GM12878 (cell line): ENCODE results near the gene ZBTB32. TPM values are rescaled to one million over a fixed set of nuclear protein-coding genes. Genes with fewer than 3 reads are reported as not detected.

Experiments
- ATAC-seq: fragments of 200-7000 bp; cut with Tn5 transposase; 3 replicates; pipeline ENCODE4 v1.9.1; 2020; ENCODE audit warnings: mild to moderate bottlenecking, moderate library complexity
- BruUV-seq: library from RNA; stranded (reverse); fragments of 400-500 nt; replicated peaks from 2 replicates; lab custom pipeline; 2021; lab: Mats Ljungman, UMichigan
- CTCF ChIA-PET: fragments of 300-600 bp; sonication (Branson Sonifier 250); formaldehyde crosslinking; extraction: SDS; loops from one replicate; lab custom pipeline; 2021; ENCODE audit warnings: inconsistent platforms; lab: Yijun Ruan, JAX
- POLR2A ChIA-PET: fragments of 350-600 bp; formaldehyde crosslinking; extraction: SDS; loops from one replicate; lab custom pipeline; 2021; ENCODE audit warnings: inconsistent platforms; lab: Charles Lee
- RAD21 ChIA-PET: fragments of 300-600 bp; sonication (Branson Sonifier 250); formaldehyde crosslinking; loops from one replicate; lab custom pipeline; 2023; ENCODE audit warnings: antibody characterized with exemption; ENCODE audit not compliant: unreplicated experiment; lab: Charles Lee
- SMC1A ChIA-PET: fragments of 300-600 bp; sonication (Branson Sonifier 250); formaldehyde crosslinking; loops from one replicate; lab custom pipeline; 2023; ENCODE audit not compliant: unreplicated experiment, uncharacterized antibody; lab: Charles Lee
- DNase-seq: peaks from one replicate; pipeline ENCODE4 v3.0.0-alpha.2; 2011; ENCODE audit warnings: low read depth, low spot score
- FAIRE-seq: peaks from 3 replicates; lab custom pipeline; 2011; peaks lifted over from hg19 to GRCh38; lab: Jason Lieb, UNC
- H2AFZ ChIP-seq: 2 replicates; pipeline ENCODE4 v1.6.0; 2011; ENCODE audit warnings: low read depth, low read length, control low read depth; ENCODE audit not compliant: control insufficient read depth
- H3K27ac ChIP-seq: 2 replicates; pipeline ENCODE4 v1.5.1; 2011; ENCODE audit warnings: control low read depth; ENCODE audit not compliant: control insufficient read depth, insufficient read depth
- H3K27me3 ChIP-seq, 2 experiments: replicated peaks in 1 of 2; 2 replicates each; pipeline versions ENCODE4 v1.6.0 to v1.6.1; 2011; ENCODE audit warnings: low read length in 1 of 2; ENCODE audit not compliant: control insufficient read depth in 2 of 2, insufficient read depth in 2 of 2
- H3K36me3 ChIP-seq, 2 experiments: 2 replicates each; pipeline ENCODE4 v1.5.1; 2011; ENCODE audit warnings: low read length in 1 of 2; ENCODE audit not compliant: control insufficient read depth in 2 of 2, insufficient read depth in 2 of 2
- H3K4me1 ChIP-seq: 2 replicates; pipeline ENCODE4 v1.6.1; 2011; ENCODE audit warnings: mild to moderate bottlenecking, low read length, moderate library complexity, mixed read lengths; ENCODE audit not compliant: control insufficient read depth, insufficient read depth
- H3K4me2 ChIP-seq: 2 replicates; pipeline ENCODE4 v1.6.0; 2011; ENCODE audit warnings: control low read depth; ENCODE audit not compliant: control insufficient read depth, insufficient read depth
- H3K4me3 ChIP-seq: fragments of 200-600 bp; sonication (generic); 2 replicates; pipeline ENCODE4 v1.5.1; 2016
- H3K79me2 ChIP-seq: 2 replicates; pipeline ENCODE4 v1.6.0; 2011; ENCODE audit warnings: low read length; ENCODE audit not compliant: control insufficient read depth, insufficient read depth
- H3K9ac ChIP-seq: 2 replicates; pipeline ENCODE4 v1.8.0; 2011; ENCODE audit warnings: low read length, control low read depth, mixed read lengths; ENCODE audit not compliant: control insufficient read depth, insufficient read depth
- H3K9me3 ChIP-seq: replicated peaks from 3 replicates; pipeline ENCODE4 v1.5.1; 2011; ENCODE audit warnings: mild to moderate bottlenecking, low read length; ENCODE audit not compliant: control insufficient read depth, insufficient read depth
- H4K20me1 ChIP-seq: 2 replicates; pipeline ENCODE4 v1.6.0; 2011; ENCODE audit not compliant: control insufficient read depth, insufficient read depth
- ASH2L ChIP-seq: fragments of 300-600, 200-600 bp; sonication (generic); IDR thresholded peaks from 2 replicates; pipeline ENCODE4 v1.6.1; 2017; ENCODE audit warnings: low read depth, mild to moderate bottlenecking, borderline replicate concordance
- BACH1 ChIP-seq: fragments of 450-650 bp; IDR thresholded peaks from 2 replicates; pipeline ENCODE4 v1.6.1; 2017; ENCODE audit warnings: mild to moderate bottlenecking, borderline replicate concordance
- BCL11A ChIP-seq: IDR thresholded peaks from 2 replicates; pipeline ENCODE4 v1.6.1; 2011; ENCODE audit warnings: low read depth, low read length
- CREB1 ChIP-seq: IDR thresholded peaks from 2 replicates; pipeline ENCODE4 v1.6.1; 2012; ENCODE audit warnings: low read depth, mild to moderate bottlenecking, inconsistent platforms
- CTCF ChIP-seq, 3 experiments: IDR thresholded peaks in 2 of 3; conservative IDR thresholded peaks in 1 of 3; 2 replicates each; pipeline ENCODE4 v1.5.1; 2011; ENCODE audit warnings: low read depth in 3 of 3, low read length in 3 of 3, mild to moderate bottlenecking in 3 of 3, control low read depth in 2 of 3, moderate library complexity in 2 of 3, inconsistent platforms in 1 of 3, mixed read lengths in 1 of 3; ENCODE audit not compliant: control insufficient read depth in 2 of 3, insufficient read depth in 1 of 3; ENCODE audit errors: extremely low read depth in 1 of 3
- DPF2 ChIP-seq: fragments of 450-650 bp; IDR thresholded peaks from 2 replicates; pipeline ENCODE4 v1.6.1; 2017; ENCODE audit warnings: mild to moderate bottlenecking
- EGR1 ChIP-seq, 2 experiments: IDR thresholded peaks; 1 replicate in 1 of 2; 2 replicates in 1 of 2; pipeline ENCODE4 v1.6.1; 2011 to 2012; ENCODE audit warnings: low read depth in 2 of 2, low read length in 2 of 2, borderline replicate concordance in 1 of 2, mild to moderate bottlenecking in 1 of 2, moderate library complexity in 1 of 2
- HDGF ChIP-seq: fragments of 450-650 bp; IDR thresholded peaks from 2 replicates; pipeline ENCODE4 v1.6.1; 2016; ENCODE audit warnings: antibody characterized with exemption
- KDM1A ChIP-seq: fragments of 200-600 bp; sonication (generic); IDR thresholded peaks from 2 replicates; pipeline ENCODE4 v1.6.1; 2016; ENCODE audit warnings: borderline replicate concordance
- LARP7 ChIP-seq: fragments of 450-650 bp; IDR thresholded peaks from 2 replicates; pipeline ENCODE4 v1.6.1; 2017; ENCODE audit warnings: mild to moderate bottlenecking
- MEF2B ChIP-seq: fragments of 450-650 bp; IDR thresholded peaks from 2 replicates; pipeline ENCODE4 v1.6.1; 2018; ENCODE audit warnings: mild to moderate bottlenecking, moderate library complexity; ENCODE audit not compliant: partially characterized antibody, poor library complexity, severe bottlenecking
- NBN ChIP-seq: fragments of 450-650 bp; IDR thresholded peaks from 2 replicates; pipeline ENCODE4 v1.6.1; 2016
- NFYB ChIP-seq: IDR thresholded peaks from 2 replicates; pipeline ENCODE4 v1.6.1; 2011; ENCODE audit warnings: low read depth, mild to moderate bottlenecking, low read length, improper control_type of control experiment, moderate library complexity; ENCODE audit not compliant: insufficient read depth
- POLR2A ChIP-seq: IDR thresholded peaks from 2 replicates; pipeline ENCODE4 v1.6.1; 2011; ENCODE audit warnings: low read depth, mild to moderate bottlenecking, low read length
- TCF12 ChIP-seq: IDR thresholded peaks from 2 replicates; pipeline ENCODE4 v1.6.1; 2011; ENCODE audit warnings: low read depth, mild to moderate bottlenecking, low read length
- WGBS: methylation state at CpG from one replicate; pipeline ENCODE4 v1.1.6; 2016; ENCODE audit warnings: low lambda C conversion rate; ENCODE audit not compliant: insufficient replicate concordance, insufficient coverage; ENCODE audit errors: missing lambda C conversion rate; 5-methylcytosine and 5-hydroxymethylcytosine counted together
- in situ Hi-C: fragments of 300-500 bp; cut with MboI; formaldehyde crosslinking; loops from 9 replicates; pipeline ENCODE4 v1.14.3; 2018; ENCODE audit warnings: mixed read lengths
- intact Hi-C: fragments of 100-400 bp; cut with micrococcal nuclease; formaldehyde crosslinking; loops from one replicate; pipeline ENCODE4 v1.14.2; 2022; ENCODE audit not compliant: unreplicated experiment
- polyA plus RNA-seq, 11 experiments: library from polyadenylated mRNA; depleted of rRNA in 4 of 11; unstranded in 6 of 11; stranded (reverse) in 5 of 11; fragments of >200 nt; fragmentation: Nextera tagmentation in 4 of 11; fragmentation: Illumina TruSeq in 1 of 11; extraction: Ambion mirVana in 4 of 11; extraction: Trizol in 1 of 11; gene quantifications; 1 replicate in 1 of 11; 2 replicates in 10 of 11; pipeline versions ENCODE4 v1.2.1 to v1.2.3, GENCODE V29; 2011 to 2016; ENCODE audit warnings: inconsistent platforms in 2 of 11, missing spikeins in 2 of 11, low read depth in 1 of 11
- total RNA-seq, 4 experiments: library from RNA; depleted of rRNA in 3 of 4; stranded (reverse); fragments of >200 nt in 3 of 4; fragmentation: Illumina TruSeq in 1 of 4; extraction: Trizol in 1 of 4; gene quantifications; 2 replicates each; pipeline versions ENCODE4 v1.2.1 to v1.2.3, GENCODE V29; 2013 to 2021
- TF ChIP-seq, protein P1 (sequence below): fragments of 450-650 bp; IDR thresholded peaks from 2 replicates; pipeline ENCODE4 v1.6.1; 2016; ENCODE audit warnings: mild to moderate bottlenecking
- TF ChIP-seq, protein P2 (sequence below): fragments of 450-650 bp; conservative IDR thresholded peaks from 2 replicates; pipeline ENCODE4 v1.6.1; 2017; ENCODE audit warnings: mild to moderate bottlenecking, moderate library complexity

The ZBTB32 gene
- total and polyA plus RNA-seq, 10 of the 15 experiments (the other 5 are each of a cell fraction or from before 2014, with no cell fraction given) = 1.0 to 46.7 (median 16.0) TPM

DNA sequence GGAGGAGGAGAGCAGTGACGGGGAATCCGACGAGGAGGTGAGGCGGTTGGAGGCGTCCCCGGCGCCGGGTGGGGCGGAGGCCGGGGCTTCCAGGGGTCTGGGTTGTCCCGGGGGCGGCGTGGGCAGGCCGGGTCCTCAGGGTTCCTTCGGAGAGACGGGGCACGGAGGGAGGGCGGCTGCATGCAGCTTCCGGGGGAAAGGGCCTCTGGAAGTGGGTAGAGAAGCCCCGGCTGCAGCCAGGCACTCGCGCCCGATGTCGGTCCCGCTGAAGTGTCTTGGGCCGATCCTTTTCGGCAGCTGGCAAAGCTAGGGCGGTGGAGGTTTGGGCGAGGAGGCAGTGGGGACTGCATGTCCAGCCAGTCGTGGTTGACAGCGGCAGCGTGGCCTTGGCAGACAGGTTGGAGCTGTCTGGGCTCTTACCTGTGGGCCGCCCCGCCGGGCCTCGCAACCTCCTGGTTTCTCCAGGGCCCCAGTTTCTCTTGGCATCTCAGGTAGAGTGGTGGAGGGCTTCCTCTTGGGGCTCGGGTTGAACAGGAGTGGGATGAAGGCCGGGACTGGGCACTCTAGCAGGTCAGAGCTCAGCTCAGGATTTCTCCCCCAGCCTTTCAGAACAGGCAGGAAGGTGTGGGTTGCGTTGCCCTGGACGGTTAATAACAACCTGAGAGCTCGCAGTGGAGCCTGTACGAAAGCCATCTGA lies 14.1 kb downstream of the ZBTB32 start:
- in situ Hi-C loops (no loop called here), intact Hi-C loops (no loop called here)
- no peaks in the 10 kb centered on the region for H3K27me3 ChIP-seq
- BruUV-seq = no TSS peak
- H3K4me2 ChIP-seq = peak overlapping the region; percentile 97
- no peak for ATAC-seq
- H3K4me3 ChIP-seq = peak overlapping the region; percentile 97
- no peak overlapping the region for H2AFZ ChIP-seq
- peaks cover 55% of the 10 kb centered on the region for H3K79me2 ChIP-seq
- POLR2A ChIA-PET = interaction anchor here (0.6 to 1.8 kb wide), 11 partner anchors 9 to 62 kb away, joined by 3 to 12 read pairs (median 5); partner anchors contain the start of genes IGFLR1, LIN37, PSENEN and U2AF1L4
- FAIRE-seq = no peak
- peaks cover 25% of the 10 kb centered on the region for H3K4me1 ChIP-seq
- peak overlapping the region; percentile 72 for H3K27ac ChIP-seq
- SMC1A ChIA-PET = interaction anchor here (0.9 to 1.5 kb wide), 9 partner anchors 17 to 70 kb away, joined by 3 to 8 read pairs (median 4); partner anchors contain the start of genes COX6B1, LIN37, PSENEN and U2AF1L4
- no peaks in the 10 kb centered on the region for H3K9me3 ChIP-seq
- RAD21 ChIA-PET = interaction anchor here (0.9 to 1.6 kb wide), 10 partner anchors 16 to 213 kb away, joined by 3 to 10 read pairs (median 6); partner anchors contain the start of genes COX6B1, IGFLR1, LIN37 and PSENEN
- WGBS = under 1% methylated on average over 27 of the region's 42 CpGs
- CTCF ChIA-PET = interaction anchor here (0.6 to 1.5 kb wide), 5 partner anchors 16 to 58 kb away, joined by 3 to 8 read pairs (median 3); no protein-coding TSS in a partner anchor
- peaks cover 5 to 15% of the 10 kb centered on the region in 2 experiments for H3K36me3 ChIP-seq
- 0 out of 2 replicates have a peak, but pooled peaks have one; percentile 11 for TF ChIP-seq CREB1
- peak; percentile 22; the same call in 1 of the 2 replicates for TF ChIP-seq BACH1
- no peak for TF ChIP-seq NFYB
- TF ChIP-seq KDM1A = no peak
- no peak for TF ChIP-seq CTCF (IDR thresholded peaks at IDR 0.05 in 2 of 3, conservative IDR thresholded peaks at IDR 0.05 in 1 of 3; ENCODE audit: control insufficient read depth in 2 of 3, extremely low read depth in 1 of 3, insufficient read depth in 1 of 3, low read depth in 3 of 3, low read length in 3 of 3)
- no peak for TF ChIP-seq TCF12
- TF ChIP-seq, protein P1, sequence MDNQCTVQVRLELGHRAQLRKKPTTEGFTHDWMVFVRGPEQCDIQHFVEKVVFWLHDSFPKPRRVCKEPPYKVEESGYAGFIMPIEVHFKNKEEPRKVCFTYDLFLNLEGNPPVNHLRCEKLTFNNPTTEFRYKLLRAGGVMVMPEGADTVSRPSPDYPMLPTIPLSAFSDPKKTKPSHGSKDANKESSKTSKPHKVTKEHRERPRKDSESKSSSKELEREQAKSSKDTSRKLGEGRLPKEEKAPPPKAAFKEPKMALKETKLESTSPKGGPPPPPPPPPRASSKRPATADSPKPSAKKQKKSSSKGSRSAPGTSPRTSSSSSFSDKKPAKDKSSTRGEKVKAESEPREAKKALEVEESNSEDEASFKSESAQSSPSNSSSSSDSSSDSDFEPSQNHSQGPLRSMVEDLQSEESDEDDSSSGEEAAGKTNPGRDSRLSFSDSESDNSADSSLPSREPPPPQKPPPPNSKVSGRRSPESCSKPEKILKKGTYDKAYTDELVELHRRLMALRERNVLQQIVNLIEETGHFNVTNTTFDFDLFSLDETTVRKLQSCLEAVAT = no peak
- no peak for TF ChIP-seq ASH2L
- TF ChIP-seq, protein P2, sequence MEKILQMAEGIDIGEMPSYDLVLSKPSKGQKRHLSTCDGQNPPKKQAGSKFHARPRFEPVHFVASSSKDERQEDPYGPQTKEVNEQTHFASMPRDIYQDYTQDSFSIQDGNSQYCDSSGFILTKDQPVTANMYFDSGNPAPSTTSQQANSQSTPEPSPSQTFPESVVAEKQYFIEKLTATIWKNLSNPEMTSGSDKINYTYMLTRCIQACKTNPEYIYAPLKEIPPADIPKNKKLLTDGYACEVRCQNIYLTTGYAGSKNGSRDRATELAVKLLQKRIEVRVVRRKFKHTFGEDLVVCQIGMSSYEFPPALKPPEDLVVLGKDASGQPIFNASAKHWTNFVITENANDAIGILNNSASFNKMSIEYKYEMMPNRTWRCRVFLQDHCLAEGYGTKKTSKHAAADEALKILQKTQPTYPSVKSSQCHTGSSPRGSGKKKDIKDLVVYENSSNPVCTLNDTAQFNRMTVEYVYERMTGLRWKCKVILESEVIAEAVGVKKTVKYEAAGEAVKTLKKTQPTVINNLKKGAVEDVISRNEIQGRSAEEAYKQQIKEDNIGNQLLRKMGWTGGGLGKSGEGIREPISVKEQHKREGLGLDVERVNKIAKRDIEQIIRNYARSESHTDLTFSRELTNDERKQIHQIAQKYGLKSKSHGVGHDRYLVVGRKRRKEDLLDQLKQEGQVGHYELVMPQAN = no peak; the same call in 1 of the 2 replicates
- peak; percentile 66 for TF ChIP-seq POLR2A
- TF ChIP-seq DPF2 = peak; percentile 29; the same call in 1 of the 2 replicates
- TF ChIP-seq MEF2B = no peak
- TF ChIP-seq HDGF = peak; percentile 25; the same call in 1 of the 2 replicates
- 0 out of 2 replicates have a peak, but pooled peaks have one; percentile 31 for TF ChIP-seq NBN
- no peak for TF ChIP-seq BCL11A
- peak; percentile 61 for TF ChIP-seq LARP7
- TF ChIP-seq EGR1 (IDR thresholded peaks at IDR 0.05; ENCODE audit: borderline replicate concordance in 1 of 2, low read depth in 2 of 2, low read length in 2 of 2) = peak in 1 of 2 experiments; percentile 32; a peak in 1 of 3 replicates
- no peaks in the 10 kb centered on the region for H4K20me1 ChIP-seq
- peak overlapping the region; percentile 83 for H3K9ac ChIP-seq
- DNase-seq = no peak
